ENCODE data around the gene NXN. TPM values are rescaled to one million over a fixed set of nuclear protein-coding genes. Genes with fewer than 3 reads are reported as not detected.
"Not testable (repeated sequence)": the region's sequence is repeated elsewhere in the genome, so short reads cannot be mapped to it uniquely, and the experiment has no call there.

The NXN gene
- total RNA-seq, 1 donor from 2014 or later = 51.6 TPM

- no peak overlapping the region for H3K4me3 ChIP-seq
- H3K27me3 ChIP-seq = no peaks in the 10 kb centered on the region
- H3K9me3 ChIP-seq = no peaks in the 10 kb centered on the region
- no peaks in the 10 kb centered on the region for H3K36me3 ChIP-seq
- TF ChIP-seq POLR2A (IDR thresholded peaks at IDR 0.05) = no peak
- no peak for TF ChIP-seq CTCF (IDR thresholded peaks at IDR 0.05)
- no peak for TF ChIP-seq POLR2AphosphoS5 (IDR thresholded peaks at IDR 0.05; ENCODE audit: insufficient read depth in 1 of 2, low read depth in 1 of 2)
- H3K27ac ChIP-seq = no peak overlapping the region
- DNase-seq (ENCODE audit: extremely low spot score in 2 of 2) = no peak
- intact Hi-C loops (cut with DNase I) = loop anchor here (10.0 kb wide), 1 partner anchor 119 kb away; the partner anchor contains the start of gene NXN
- H3K4me1 ChIP-seq = peaks cover 78% of the 10 kb centered on the region
These were observed 123.4 kb downstream of the NXN start for GRCh38 chr17:856149-856548.

- H3K4me1 ChIP-seq = peaks cover 78% of the 10 kb centered on the region
- no peak for TF ChIP-seq CTCF (IDR thresholded peaks at IDR 0.05)
- TF ChIP-seq POLR2AphosphoS5 (IDR thresholded peaks at IDR 0.05; ENCODE audit: insufficient read depth in 1 of 2, low read depth in 1 of 2) = no peak
- no peak for TF ChIP-seq POLR2A (IDR thresholded peaks at IDR 0.05)
- H3K27ac ChIP-seq = peak overlapping the region; percentile 8
- no peaks in the 10 kb centered on the region for H3K36me3 ChIP-seq
- H3K4me3 ChIP-seq = no peak overlapping the region
- no peaks in the 10 kb centered on the region for H3K27me3 ChIP-seq
- intact Hi-C loops (cut with DNase I) = loop anchor here (10.0 kb wide), 1 partner anchor 119 kb away; the partner anchor contains the start of gene NXN
- no peaks in the 10 kb centered on the region for H3K9me3 ChIP-seq
- DNase-seq (ENCODE audit: extremely low spot score in 2 of 2) = no peak
These were observed 124.0 kb downstream of the NXN start for GRCh38 chr17:855569-855968.

- peaks cover 63% of the 10 kb centered on the region for H3K4me1 ChIP-seq
- not testable (repeated sequence) for H3K4me3 ChIP-seq; H3K9me3 ChIP-seq; DNase-seq (ENCODE audit: extremely low spot score in 2 of 2); H3K27me3 ChIP-seq; H3K36me3 ChIP-seq; H3K27ac ChIP-seq
- intact Hi-C loops (cut with DNase I) = loop anchor here (10.0 kb wide), 1 partner anchor 122 kb away; the partner anchor contains the start of gene NXN
These were observed 126.7 kb downstream of the NXN start for GRCh38 chr17:852850-853249.

- TF ChIP-seq CTCF (IDR thresholded peaks at IDR 0.05) (no peak), POLR2AphosphoS5 (IDR thresholded peaks at IDR 0.05; ENCODE audit: insufficient read depth in 1 of 2, low read depth in 1 of 2) (no peak), POLR2A (IDR thresholded peaks at IDR 0.05) (no peak)
- no peak for DNase-seq (ENCODE audit: extremely low spot score in 2 of 2)
- intact Hi-C loops (cut with DNase I) = loop anchor here (10.0 kb wide), 1 partner anchor 122 kb away; the partner anchor contains the start of gene NXN
- Histone ChIP-seq H3K4me1 (peaks cover 58% of the 10 kb centered on the region), H3K4me3 (no peak overlapping the region), H3K27me3 (no peaks in the 10 kb centered on the region), H3K27ac (no peak overlapping the region), H3K9me3 (no peaks in the 10 kb centered on the region), H3K36me3 (no peaks in the 10 kb centered on the region)
These were observed 127.2 kb downstream of the NXN start for GRCh38 chr17:852349-852748.

- Histone ChIP-seq H3K9me3 (no peaks in the 10 kb centered on the region), H3K36me3 (no peaks in the 10 kb centered on the region), H3K27ac (peak overlapping the region; percentile 75), H3K4me3 (no peak overlapping the region), H3K27me3 (no peaks in the 10 kb centered on the region), H3K4me1 (peaks cover 56% of the 10 kb centered on the region)
- intact Hi-C loops (cut with DNase I) = loop anchor here (10.0 kb wide), 1 partner anchor 123 kb away; the partner anchor contains the start of gene NXN
- no peak for DNase-seq (ENCODE audit: extremely low spot score in 2 of 2)
- TF ChIP-seq POLR2A (IDR thresholded peaks at IDR 0.05) (no peak), CTCF (IDR thresholded peaks at IDR 0.05) (no peak)
These were observed 127.7 kb downstream of the NXN start for GRCh38 chr17:851924-852323.
